ENCODE results near the gene RPS2. TPM values are rescaled to one million over a fixed set of nuclear protein-coding genes. Genes with fewer than 3 reads are reported as not detected.

RPS2 gene
- total RNA-seq, 5 donors from 2014 or later (not counting 1 experiment from before 2014, with no cell fraction given) = 3,208 to 3,662 (median 3,410) TPM

DNA sequence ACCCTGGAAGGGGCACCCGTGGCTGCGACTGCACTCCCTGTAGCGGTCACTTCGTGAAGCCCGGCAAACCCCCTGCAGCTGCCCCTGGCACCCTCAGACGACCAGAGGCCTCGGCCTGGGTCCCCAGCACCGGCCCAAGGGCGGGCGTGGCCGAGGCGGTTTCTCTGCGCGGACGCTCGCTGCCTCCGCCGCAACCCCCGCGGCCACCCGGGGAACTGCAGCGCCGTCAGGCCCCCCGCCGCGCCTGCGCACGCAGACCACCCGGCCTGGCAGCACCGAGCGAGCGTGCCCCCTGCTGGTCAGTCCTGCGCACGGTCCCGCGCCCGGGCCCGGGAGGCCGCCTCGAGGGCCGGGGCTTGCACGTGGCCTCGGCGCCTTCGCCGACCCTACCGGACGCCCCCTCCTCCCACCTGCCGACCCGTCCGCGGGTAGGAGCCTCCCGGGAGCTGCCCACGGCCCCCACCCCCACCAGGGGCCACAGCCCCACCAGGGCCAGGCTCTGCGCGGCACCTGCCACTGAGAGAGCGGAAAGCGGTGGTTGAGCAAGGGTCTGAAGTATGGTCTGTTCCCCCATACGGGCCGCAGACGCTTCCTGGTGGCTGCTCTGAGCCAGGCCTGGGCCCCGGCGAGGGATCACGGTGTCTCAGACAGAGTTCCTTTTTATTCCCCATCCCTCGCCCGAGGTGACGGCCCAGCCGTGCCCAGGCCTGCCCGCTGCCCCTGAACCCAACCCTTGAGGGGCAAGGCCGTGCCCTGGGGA lies 34.9 kb downstream of the RPS2 start:
- DNase-seq (peak; percentile 70 to 95 (median 89)), ATAC-seq (replicated peaks in 1 of 4) (peak; percentile 94 to 100 (median 95))
- Mint-ChIP-seq H3K36me3 (no peaks in the 10 kb centered on the region), H3K4me1 (peaks cover 0 to 3% (median 1%) of the 10 kb centered on the region in 3 donors), H3K27me3 (peaks cover 0 to 2% of the 10 kb centered on the region in 2 donors), H3K27ac (no peak overlapping the region), H3K9me3 (no peaks in the 10 kb centered on the region), H3K4me3 (peak overlapping the region; percentile 56 to 78 (median 59))
- Histone ChIP-seq H3K27ac (ENCODE audit: low read length) (no peak overlapping the region), H3K9me3 (no peaks in the 10 kb centered on the region), H3K36me3 (ENCODE audit: control insufficient read depth in 2 of 2, extremely low read depth in 1 of 2, insufficient read depth in 1 of 2, low read length in 1 of 2) (no peaks in the 10 kb centered on the region), H3K4me1 (ENCODE audit: control insufficient read depth in 1 of 2, extremely low read depth in 1 of 2, insufficient read depth in 2 of 2, low read length in 2 of 2) (peaks cover 2 to 11% of the 10 kb centered on the region in 2 experiments), H3K27me3 (replicated peaks in 1 of 2; ENCODE audit: control insufficient read depth in 2 of 2, extremely low read depth in 1 of 2, insufficient read depth in 2 of 2, low read length in 1 of 2) (peaks cover 0 to 18% of the 10 kb centered on the region in 2 experiments), H3K4me3 (ENCODE audit: control insufficient read depth in 1 of 2, extremely low read depth in 1 of 2, low read length in 1 of 2) (peak overlapping the region in 1 of 2 donors; percentile 43)
- WGBS (ENCODE audit: insufficient coverage) = 14% methylated on average over 68 of the region's 70 CpGs
- ChIA-PET CTCF (no interaction called here), POLR2A (no interaction called here)

DNA sequence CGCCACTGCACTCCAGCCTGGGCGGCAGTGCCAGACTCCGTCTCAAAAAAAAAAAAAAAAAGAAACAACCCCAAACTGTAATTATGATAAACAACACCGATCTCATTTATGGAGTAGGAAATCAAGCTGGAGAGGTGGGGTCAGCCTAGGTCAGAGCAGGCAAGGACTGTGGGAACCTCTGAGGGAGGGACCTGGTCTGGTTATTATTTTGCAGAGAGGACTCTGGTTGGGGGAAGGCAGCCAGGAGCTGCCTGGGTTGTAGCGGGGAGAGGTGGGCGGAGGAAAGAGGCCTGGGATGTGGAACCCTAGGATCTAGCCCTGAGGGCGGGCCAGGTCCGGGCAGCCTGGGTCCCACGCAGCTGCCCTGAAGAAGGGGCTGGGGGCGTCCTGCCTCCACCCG lies 35.5 kb downstream of the RPS2 start:
- peak in 1 of 35 experiments; percentile 21 for DNase-seq
- no peak overlapping the region for H3K27ac Mint-ChIP-seq
- H3K4me3 ChIP-seq (ENCODE audit: control insufficient read depth in 1 of 2, extremely low read depth in 1 of 2, low read length in 1 of 2) = peak overlapping the region in 1 of 2 donors; percentile 43
- POLR2A ChIA-PET = interaction anchor here in 1 of 2 donors (0.6 kb wide), 1 partner anchor 14 kb away, joined by 7 read pairs; the partner anchor contains the start of gene MSRB1
- H3K27me3 Mint-ChIP-seq = peaks cover 0 to 3% of the 10 kb centered on the region in 2 donors
- H3K4me3 Mint-ChIP-seq = peak overlapping the region; percentile 63 to 81 (median 78)
- ATAC-seq (replicated peaks in 1 of 4) = peak; percentile 29 to 48 (median 38)
- H3K36me3 Mint-ChIP-seq = no peaks in the 10 kb centered on the region
- H3K9me3 Mint-ChIP-seq = no peaks in the 10 kb centered on the region
- peaks cover 0 to 24% of the 10 kb centered on the region in 2 experiments for H3K27me3 ChIP-seq (replicated peaks in 1 of 2; ENCODE audit: control insufficient read depth in 2 of 2, extremely low read depth in 1 of 2, insufficient read depth in 2 of 2, low read length in 1 of 2)
- peaks cover 0 to 3% (median 1%) of the 10 kb centered on the region in 3 donors for H3K4me1 Mint-ChIP-seq
- H3K9me3 ChIP-seq = no peaks in the 10 kb centered on the region
- H3K36me3 ChIP-seq (ENCODE audit: control insufficient read depth in 2 of 2, extremely low read depth in 1 of 2, insufficient read depth in 1 of 2, low read length in 1 of 2) = no peaks in the 10 kb centered on the region
- H3K4me1 ChIP-seq (ENCODE audit: control insufficient read depth in 1 of 2, extremely low read depth in 1 of 2, insufficient read depth in 2 of 2, low read length in 2 of 2) = peaks cover 2 to 11% of the 10 kb centered on the region in 2 experiments
- CTCF ChIA-PET = no interaction called here
- WGBS (ENCODE audit: insufficient coverage) = 5% methylated on average over 4 of the region's 11 CpGs
- H3K27ac ChIP-seq (ENCODE audit: low read length) = no peak overlapping the region

DNA sequence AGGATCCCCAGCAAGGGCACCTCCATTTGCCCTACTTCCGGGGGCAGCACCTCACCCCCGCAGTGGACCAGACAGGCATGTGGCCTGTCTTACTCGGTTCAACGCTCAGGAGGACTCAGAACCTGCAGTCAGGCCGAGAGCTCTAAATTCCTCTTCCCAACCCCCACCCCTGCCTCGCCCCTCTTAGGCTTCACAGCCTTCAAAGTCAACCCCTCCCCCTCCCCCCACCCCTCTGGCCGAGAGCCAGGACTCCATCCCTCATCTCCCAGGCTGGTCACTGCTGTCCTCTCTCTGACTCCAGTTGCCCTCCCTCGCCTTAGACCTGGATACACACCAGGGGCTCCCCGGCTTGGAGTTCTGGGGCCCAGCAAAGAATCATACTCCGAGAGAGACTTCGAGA lies 38.4 kb downstream of the RPS2 start:
- H3K9me3 ChIP-seq = no peaks in the 10 kb centered on the region
- no peaks in the 10 kb centered on the region for H3K9me3 Mint-ChIP-seq
- ATAC-seq (replicated peaks in 1 of 4) (no peak), DNase-seq (no peak)
- H3K4me3 Mint-ChIP-seq = no peak overlapping the region
- CTCF ChIA-PET = no interaction called here
- POLR2A ChIA-PET = interaction anchor here in 1 of 2 donors (0.6 kb wide), 1 partner anchor 207 kb away, joined by 3 read pairs; no protein-coding TSS in a partner anchor
- peaks cover 3 to 40% of the 10 kb centered on the region in 2 experiments for H3K27me3 ChIP-seq (replicated peaks in 1 of 2; ENCODE audit: control insufficient read depth in 2 of 2, extremely low read depth in 1 of 2, insufficient read depth in 2 of 2, low read length in 1 of 2)
- H3K27ac Mint-ChIP-seq = no peak overlapping the region
- H3K4me1 Mint-ChIP-seq = peaks cover 0 to 4% (median 1%) of the 10 kb centered on the region in 3 donors
- no peak overlapping the region for H3K27ac ChIP-seq (ENCODE audit: low read length)
- H3K36me3 ChIP-seq (ENCODE audit: control insufficient read depth in 2 of 2, extremely low read depth in 1 of 2, insufficient read depth in 1 of 2, low read length in 1 of 2) = no peaks in the 10 kb centered on the region
- H3K27me3 Mint-ChIP-seq = peaks cover 15 to 27% of the 10 kb centered on the region in 2 donors
- peaks cover 2 to 18% of the 10 kb centered on the region in 2 experiments for H3K4me1 ChIP-seq (ENCODE audit: control insufficient read depth in 1 of 2, extremely low read depth in 1 of 2, insufficient read depth in 2 of 2, low read length in 2 of 2)
- H3K36me3 Mint-ChIP-seq = no peaks in the 10 kb centered on the region
- 60% methylated on average over 4 of the region's 11 CpGs for WGBS (ENCODE audit: insufficient coverage)
- no peak overlapping the region for H3K4me3 ChIP-seq (ENCODE audit: control insufficient read depth in 1 of 2, extremely low read depth in 1 of 2, low read length in 1 of 2)

DNA sequence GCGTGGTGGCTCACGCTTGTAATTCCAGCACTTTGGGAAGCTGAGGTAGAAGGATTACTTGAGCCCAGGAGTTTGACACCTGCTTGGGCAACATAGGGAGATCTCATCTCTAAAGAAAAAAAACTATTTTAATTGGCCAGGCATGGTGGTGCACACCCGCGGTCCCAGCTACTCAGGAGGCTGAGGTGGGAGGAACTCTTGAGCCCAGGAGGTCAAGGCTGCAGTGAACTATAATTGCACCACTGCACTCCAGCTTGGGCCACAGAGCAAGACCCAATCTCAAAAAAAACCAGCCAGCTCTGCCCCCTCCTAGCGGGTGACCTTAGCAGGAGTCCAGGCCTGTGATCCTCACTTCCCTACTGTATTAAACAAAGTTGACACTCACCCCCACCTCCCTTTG lies 40.5 kb downstream of the RPS2 start:
- Mint-ChIP-seq H3K9me3 (no peaks in the 10 kb centered on the region), H3K36me3 (no peaks in the 10 kb centered on the region), H3K4me1 (peaks cover 0 to 7% (median under 1%) of the 10 kb centered on the region in 3 donors), H3K4me3 (no peak overlapping the region), H3K27me3 (peaks cover 26 to 41% of the 10 kb centered on the region in 2 donors), H3K27ac (no peak overlapping the region)
- H3K4me3 ChIP-seq (ENCODE audit: control insufficient read depth in 1 of 2, extremely low read depth in 1 of 2, low read length in 1 of 2) = peak overlapping the region in 1 of 2 donors; percentile 5
- no peak overlapping the region for H3K27ac ChIP-seq (ENCODE audit: low read length)
- 80% methylated on average over 4 of the region's 5 CpGs for WGBS (ENCODE audit: insufficient coverage)
- no peak for DNase-seq
- no peaks in the 10 kb centered on the region for H3K36me3 ChIP-seq (ENCODE audit: control insufficient read depth in 2 of 2, extremely low read depth in 1 of 2, insufficient read depth in 1 of 2, low read length in 1 of 2)
- ChIA-PET CTCF (no interaction called here), POLR2A (interaction anchor here in 1 of 2 donors (0.8 kb wide), 1 partner anchor 65 kb away, joined by 3 read pairs; no protein-coding TSS in a partner anchor)
- H3K27me3 ChIP-seq (replicated peaks in 1 of 2; ENCODE audit: control insufficient read depth in 2 of 2, extremely low read depth in 1 of 2, insufficient read depth in 2 of 2, low read length in 1 of 2) = peaks cover 3 to 56% of the 10 kb centered on the region in 2 experiments
- no peak for ATAC-seq (replicated peaks in 1 of 4)
- no peaks in the 10 kb centered on the region for H3K9me3 ChIP-seq
- peaks cover under 1 to 9% of the 10 kb centered on the region in 2 experiments for H3K4me1 ChIP-seq (ENCODE audit: control insufficient read depth in 1 of 2, extremely low read depth in 1 of 2, insufficient read depth in 2 of 2, low read length in 2 of 2)

DNA sequence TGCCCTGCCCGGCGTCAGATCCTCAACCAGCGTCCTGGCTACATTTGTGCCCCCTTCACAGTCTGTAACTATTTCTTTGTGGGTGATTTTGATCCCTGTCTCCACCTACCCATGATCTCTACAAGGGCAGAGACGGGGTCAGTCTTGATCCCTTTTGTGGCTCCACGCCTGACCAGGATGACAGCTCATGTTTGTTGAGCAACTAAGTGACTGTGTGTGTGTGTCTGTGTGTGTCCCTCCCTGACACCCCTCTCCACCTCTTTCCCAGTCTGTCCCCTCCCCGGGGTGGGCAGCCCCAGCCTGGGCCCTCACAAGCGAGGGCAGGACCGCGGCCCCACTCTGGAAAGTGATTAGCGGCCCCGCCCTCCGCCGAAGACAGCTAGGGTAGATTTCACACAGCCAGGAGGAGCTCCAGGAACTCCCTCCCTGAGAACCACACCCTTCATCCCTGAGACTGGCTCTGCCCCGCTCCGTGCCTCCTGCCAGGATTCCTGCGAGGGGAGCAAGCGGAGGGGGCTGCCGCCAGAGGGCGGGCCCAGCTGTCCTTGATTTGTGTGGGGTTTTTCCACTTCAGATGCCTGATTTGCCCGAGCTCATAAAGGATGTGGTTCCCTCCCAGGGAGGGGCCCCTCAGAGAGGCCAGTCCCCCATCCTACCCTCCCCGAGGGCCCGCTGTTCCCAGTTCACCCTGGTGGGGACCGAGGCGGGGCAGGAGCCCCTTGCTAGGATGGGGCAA lies 41.2 kb downstream of the RPS2 start:
- DNase-seq (peak in 4 of 35 experiments; percentile 10 to 39 (median 18)), ATAC-seq (replicated peaks in 1 of 4) (peak in 2 of 4 experiments; percentile 19 to 32)
- Mint-ChIP-seq H3K9me3 (no peaks in the 10 kb centered on the region), H3K36me3 (no peaks in the 10 kb centered on the region), H3K27me3 (peaks cover 26 to 46% of the 10 kb centered on the region in 2 donors), H3K4me3 (no peak overlapping the region), H3K27ac (no peak overlapping the region), H3K4me1 (peaks cover 0 to 5% (median 0%) of the 10 kb centered on the region in 3 donors)
- ChIA-PET CTCF (interaction anchor here in 1 of 2 donors (0.7 kb wide), 1 partner anchor 86 kb away, joined by 3 read pairs; no protein-coding TSS in a partner anchor), POLR2A (interaction anchor here in 1 of 2 donors (0.8 kb wide), 1 partner anchor 65 kb away, joined by 3 read pairs; no protein-coding TSS in a partner anchor)
- no peaks in the 10 kb centered on the region for H3K36me3 ChIP-seq (ENCODE audit: control insufficient read depth in 2 of 2, extremely low read depth in 1 of 2, insufficient read depth in 1 of 2, low read length in 1 of 2)
- no peaks in the 10 kb centered on the region for H3K9me3 ChIP-seq
- no peak overlapping the region for H3K27ac ChIP-seq (ENCODE audit: low read length)
- 10% methylated on average over 2 of the region's 24 CpGs for WGBS (ENCODE audit: insufficient coverage)
- H3K4me1 ChIP-seq (ENCODE audit: control insufficient read depth in 1 of 2, extremely low read depth in 1 of 2, insufficient read depth in 2 of 2, low read length in 2 of 2) = peaks cover 0 to 12% of the 10 kb centered on the region in 2 experiments
- peak overlapping the region in 1 of 2 donors; percentile 5 for H3K4me3 ChIP-seq (ENCODE audit: control insufficient read depth in 1 of 2, extremely low read depth in 1 of 2, low read length in 1 of 2)
- peaks cover 3 to 63% of the 10 kb centered on the region in 2 experiments for H3K27me3 ChIP-seq (replicated peaks in 1 of 2; ENCODE audit: control insufficient read depth in 2 of 2, extremely low read depth in 1 of 2, insufficient read depth in 2 of 2, low read length in 1 of 2)

DNA sequence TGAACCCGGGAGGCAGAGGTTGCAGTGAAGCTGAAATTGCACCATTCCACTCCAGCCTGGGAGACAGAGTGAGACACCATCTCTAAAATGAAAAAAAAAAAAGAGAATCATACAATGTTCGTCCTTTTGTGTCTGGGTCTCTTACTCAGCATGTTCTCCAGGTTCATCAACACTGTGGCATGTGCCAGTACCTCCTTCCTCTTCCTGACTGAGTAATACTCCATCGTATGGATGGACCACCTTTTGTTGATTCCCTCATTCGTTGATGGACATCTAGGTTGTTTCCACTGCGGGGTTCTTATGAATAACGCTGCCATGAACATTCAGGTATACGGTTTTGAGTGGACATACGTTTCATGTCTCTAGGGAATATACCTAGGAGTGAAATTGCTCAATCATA lies 42.3 kb downstream of the RPS2 start:
- peaks cover 3 to 68% of the 10 kb centered on the region in 2 experiments for H3K27me3 ChIP-seq (replicated peaks in 1 of 2; ENCODE audit: control insufficient read depth in 2 of 2, extremely low read depth in 1 of 2, insufficient read depth in 2 of 2, low read length in 1 of 2)
- Mint-ChIP-seq H3K9me3 (no peaks in the 10 kb centered on the region), H3K4me1 (peaks cover 0 to 5% (median 0%) of the 10 kb centered on the region in 3 donors), H3K36me3 (no peaks in the 10 kb centered on the region), H3K4me3 (no peak overlapping the region), H3K27me3 (peaks cover 26 to 47% of the 10 kb centered on the region in 2 donors), H3K27ac (no peak overlapping the region)
- peaks cover 0 to 12% of the 10 kb centered on the region in 2 experiments for H3K4me1 ChIP-seq (ENCODE audit: control insufficient read depth in 1 of 2, extremely low read depth in 1 of 2, insufficient read depth in 2 of 2, low read length in 2 of 2)
- no peak for DNase-seq
- ChIA-PET CTCF (no interaction called here), POLR2A (no interaction called here)
- H3K4me3 ChIP-seq (ENCODE audit: control insufficient read depth in 1 of 2, extremely low read depth in 1 of 2, low read length in 1 of 2) = no peak overlapping the region
- 96% methylated on average over 3 of the region's 8 CpGs for WGBS (ENCODE audit: insufficient coverage)
- H3K27ac ChIP-seq (ENCODE audit: low read length) = no peak overlapping the region
- H3K36me3 ChIP-seq (ENCODE audit: control insufficient read depth in 2 of 2, extremely low read depth in 1 of 2, insufficient read depth in 1 of 2, low read length in 1 of 2) = no peaks in the 10 kb centered on the region
- ATAC-seq (replicated peaks in 1 of 4) = no peak
- no peaks in the 10 kb centered on the region for H3K9me3 ChIP-seq
